Right lobe of liver (tissue), 4 donors: ENCODE results near the gene NSUN6.

ENCODE experiments used
- POLR2A ChIP-seq: fragments of 450-650 bp; IDR thresholded peaks from one replicate; pipeline ENCODE4 v1.6.1; 2017; ENCODE audit warnings: antibody characterized with exemption, mild to moderate bottlenecking
- TF ChIP-seq, protein P1 (sequence below), 4 donors: fragments of 200-600 bp in 3 of 4; fragments of 450-650 bp in 1 of 4; IDR thresholded peaks; one replicate each; pipeline versions ENCODE4 v1.5.1 to v1.8.0; 2016 to 2022; ENCODE audit warnings: antibody characterized with exemption in 4 of 4, mild to moderate bottlenecking in 2 of 4
- donor health status: DM: no; HTN: no; CAD: no.
- donor health status: DM: no; HTN: no; CAD: no.
- donor health status: DM: no; HTN: yes; CAD: no.

DNA sequence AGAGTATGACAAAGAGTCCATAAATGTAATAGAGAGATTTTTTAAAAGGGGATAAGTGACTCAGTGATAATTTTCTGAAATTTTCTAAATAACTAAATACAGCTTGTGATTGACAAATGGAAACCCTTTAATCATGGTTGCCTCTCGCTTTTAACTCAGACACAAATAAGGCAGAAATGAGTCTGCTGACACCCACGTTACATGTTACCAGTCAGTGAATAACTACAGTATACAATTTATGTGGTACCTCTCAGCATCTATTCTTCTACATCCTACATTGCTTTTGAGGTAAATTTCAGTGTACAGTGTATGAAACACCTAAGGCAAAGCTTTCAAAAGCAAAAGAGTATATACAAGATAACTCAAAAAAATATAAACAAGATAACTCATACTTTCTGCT, 4.2 kb downstream of the NSUN6 start:
- TF ChIP-seq, protein P1, sequence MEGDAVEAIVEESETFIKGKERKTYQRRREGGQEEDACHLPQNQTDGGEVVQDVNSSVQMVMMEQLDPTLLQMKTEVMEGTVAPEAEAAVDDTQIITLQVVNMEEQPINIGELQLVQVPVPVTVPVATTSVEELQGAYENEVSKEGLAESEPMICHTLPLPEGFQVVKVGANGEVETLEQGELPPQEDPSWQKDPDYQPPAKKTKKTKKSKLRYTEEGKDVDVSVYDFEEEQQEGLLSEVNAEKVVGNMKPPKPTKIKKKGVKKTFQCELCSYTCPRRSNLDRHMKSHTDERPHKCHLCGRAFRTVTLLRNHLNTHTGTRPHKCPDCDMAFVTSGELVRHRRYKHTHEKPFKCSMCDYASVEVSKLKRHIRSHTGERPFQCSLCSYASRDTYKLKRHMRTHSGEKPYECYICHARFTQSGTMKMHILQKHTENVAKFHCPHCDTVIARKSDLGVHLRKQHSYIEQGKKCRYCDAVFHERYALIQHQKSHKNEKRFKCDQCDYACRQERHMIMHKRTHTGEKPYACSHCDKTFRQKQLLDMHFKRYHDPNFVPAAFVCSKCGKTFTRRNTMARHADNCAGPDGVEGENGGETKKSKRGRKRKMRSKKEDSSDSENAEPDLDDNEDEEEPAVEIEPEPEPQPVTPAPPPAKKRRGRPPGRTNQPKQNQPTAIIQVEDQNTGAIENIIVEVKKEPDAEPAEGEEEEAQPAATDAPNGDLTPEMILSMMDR (IDR thresholded peaks at IDR 0.05), result no peak
- no peak for TF ChIP-seq POLR2A
